NCI-H748 treated with DMSO at 0.1 percent for 48 hours (cell line): ENCODE results near the gene SIM2.

ENCODE experiments used
- DNase-seq: peaks from one replicate; lab custom pipeline; 2025; lab: John Stamatoyannopoulos, UW

SIM2 gene

GRCh38 chr21:36684957-36685714 lies 13.8 kb upstream of the SIM2 start:
- no peak for DNase-seq

- DNase-seq: no peak
Observed at GRCh38 chr21:36686955-36687354, 12.0 kb upstream of the SIM2 start.

- DNase-seq: no peak
Observed at GRCh38 chr21:36688324-36688723, 10.6 kb upstream of the SIM2 start.

GRCh38 chr21:36689324-36689723 lies 9.6 kb upstream of the SIM2 start:
- no peak for DNase-seq

GRCh38 chr21:36690628-36691554 lies 8.0 kb upstream of the SIM2 start:
- no peak for DNase-seq

- DNase-seq: peak; percentile 6
Observed at GRCh38 chr21:36691555-36692041, 7.3 kb upstream of the SIM2 start.

- DNase-seq: no peak
Observed at GRCh38 chr21:36692114-36692834, 6.6 kb upstream of the SIM2 start.

GRCh38 chr21:36692835-36693488 lies 6.0 kb upstream of the SIM2 start:
- DNase-seq: no peak

GRCh38 chr21:36693489-36694030 lies 5.4 kb upstream of the SIM2 start:
- DNase-seq: no peak

- DNase-seq: no peak
Observed at GRCh38 chr21:36694031-36694515, 4.8 kb upstream of the SIM2 start.

GRCh38 chr21:36694593-36695282 lies 4.2 kb upstream of the SIM2 start:
- DNase-seq: no peak

GRCh38 chr21:36695283-36695634 lies 3.7 kb upstream of the SIM2 start:
- no peak for DNase-seq

- no peak for DNase-seq
Observed at GRCh38 chr21:36695671-36696389, 3.1 kb upstream of the SIM2 start.

- no peak for DNase-seq
Observed at GRCh38 chr21:36696390-36697059, 2.4 kb upstream of the SIM2 start.

- DNase-seq: no peak
Observed at GRCh38 chr21:36697060-36697850, 1.7 kb upstream of the SIM2 start.

- no peak for DNase-seq
Observed at GRCh38 chr21:36697851-36698384, 997 bp upstream of the SIM2 start.

GRCh38 chr21:36698385-36698980 lies 432 bp upstream of the SIM2 start:
- DNase-seq: no peak
